Duodenal mucosa (tissue), 2 donors: ENCODE data around the gene BRD1.

Source experiments
- H3K27ac ChIP-seq: one replicate; pipeline ENCODE4 v1.7.0; 2013; ENCODE audit warnings: low read depth, low read length
- H3K27me3 ChIP-seq, 2 donors: one replicate each; pipeline ENCODE4 v1.7.0; 2013; ENCODE audit warnings: low read length in 2 of 2, control low read depth in 1 of 2; ENCODE audit not compliant: insufficient read depth in 2 of 2, control insufficient read depth in 1 of 2
- H3K36me3 ChIP-seq, 2 donors: one replicate each; pipeline ENCODE4 v1.7.0; 2013; ENCODE audit warnings: low read length in 2 of 2, control low read depth in 1 of 2; ENCODE audit not compliant: insufficient read depth in 2 of 2, control insufficient read depth in 1 of 2
- H3K4me1 ChIP-seq, 2 donors: one replicate each; pipeline ENCODE4 v1.7.0; 2013; ENCODE audit warnings: low read length in 2 of 2, control low read depth in 1 of 2; ENCODE audit not compliant: insufficient read depth in 2 of 2, control insufficient read depth in 1 of 2
- H3K4me3 ChIP-seq, 2 donors: one replicate each; pipeline ENCODE4 v1.7.0; 2013; ENCODE audit warnings: low read length in 2 of 2, low read depth in 1 of 2
- H3K9ac ChIP-seq, 2 donors: one replicate each; pipeline ENCODE4 v1.7.0; 2013; ENCODE audit warnings: low read length in 2 of 2, low read depth in 1 of 2
- H3K9me3 ChIP-seq, 2 donors: one replicate each; pipeline ENCODE4 v1.7.0; 2013; ENCODE audit warnings: low read length in 2 of 2, control low read depth in 1 of 2; ENCODE audit not compliant: control insufficient read depth in 1 of 2

The BRD1 gene

GRCh38 chr22:49791682-49792081 lies 36.0 kb downstream of the BRD1 start:
- Histone ChIP-seq H3K9ac (no peak overlapping the region), H3K27me3 (no peaks in the 10 kb centered on the region), H3K9me3 (no peaks in the 10 kb centered on the region), H3K4me3 (no peak overlapping the region), H3K27ac (no peak overlapping the region), H3K4me1 (peaks cover 20 to 24% of the 10 kb centered on the region in 2 donors), H3K36me3 (peaks cover 42 to 81% of the 10 kb centered on the region in 2 donors)

DNA sequence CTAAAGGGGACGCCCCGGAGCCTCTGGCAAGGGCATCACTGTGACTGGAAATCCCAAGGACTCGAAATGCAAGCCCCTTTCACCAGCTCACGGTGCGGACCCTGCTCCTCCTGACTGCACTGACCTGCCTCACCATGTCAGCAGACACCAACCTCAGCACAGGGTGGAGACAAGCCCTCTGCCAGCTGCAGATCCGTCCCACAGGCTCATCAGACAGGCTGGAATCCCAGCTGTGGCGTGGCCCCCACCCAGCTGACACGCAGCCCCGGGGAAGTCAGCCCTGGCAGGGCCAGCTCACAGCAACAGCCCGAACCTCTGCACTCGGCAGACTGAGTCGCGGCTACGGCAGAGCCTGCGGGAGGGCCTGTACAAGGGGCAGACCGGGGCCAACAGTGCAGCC lies 36.8 kb downstream of the BRD1 start:
- no peak overlapping the region for H3K27ac ChIP-seq
- no peak overlapping the region for H3K4me3 ChIP-seq
- H3K9me3 ChIP-seq, result no peaks in the 10 kb centered on the region
- H3K9ac ChIP-seq, result no peak overlapping the region
- peaks cover 20 to 24% of the 10 kb centered on the region in 2 donors for H3K4me1 ChIP-seq
- peaks cover 43 to 84% of the 10 kb centered on the region in 2 donors for H3K36me3 ChIP-seq
- no peaks in the 10 kb centered on the region for H3K27me3 ChIP-seq

- Histone ChIP-seq H3K4me3 (no peak overlapping the region), H3K4me1 (peaks cover 20 to 24% of the 10 kb centered on the region in 2 donors), H3K9ac (no peak overlapping the region), H3K36me3 (peaks cover 31 to 84% of the 10 kb centered on the region in 2 donors), H3K27me3 (no peaks in the 10 kb centered on the region), H3K27ac (no peak overlapping the region), H3K9me3 (no peaks in the 10 kb centered on the region)
Observed at GRCh38 chr22:49789289-49790141, 38.2 kb downstream of the BRD1 start.

DNA sequence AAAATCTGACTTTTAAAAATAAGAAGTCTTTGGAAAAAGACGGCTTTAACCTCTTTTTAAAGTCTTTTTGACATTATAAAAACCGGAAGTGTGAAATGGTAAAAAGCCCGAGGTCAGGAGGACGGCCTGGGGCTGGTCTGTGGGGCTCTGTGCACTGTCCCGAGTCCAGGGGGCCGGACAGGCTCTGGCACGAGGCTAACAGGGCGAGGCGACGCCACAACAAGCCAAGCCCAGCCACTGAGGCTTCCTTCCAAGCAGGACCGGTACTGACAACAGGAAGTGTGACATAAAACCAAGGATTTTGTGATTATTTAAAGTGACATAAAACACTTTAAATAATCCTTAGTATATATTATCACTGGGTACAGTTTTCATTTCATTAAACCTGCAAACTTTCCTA lies 39.2 kb downstream of the BRD1 start:
- Histone ChIP-seq H3K4me1 (peaks cover 20 to 24% of the 10 kb centered on the region in 2 donors), H3K27me3 (no peaks in the 10 kb centered on the region), H3K27ac (no peak overlapping the region), H3K36me3 (peaks cover 22 to 84% of the 10 kb centered on the region in 2 donors), H3K9me3 (no peaks in the 10 kb centered on the region), H3K9ac (no peak overlapping the region), H3K4me3 (no peak overlapping the region)

GRCh38 chr22:49787861-49788260 lies 39.8 kb downstream of the BRD1 start:
- peaks cover 22 to 84% of the 10 kb centered on the region in 2 donors for H3K36me3 ChIP-seq
- H3K4me1 ChIP-seq, result peaks cover 20 to 24% of the 10 kb centered on the region in 2 donors
- H3K27me3 ChIP-seq, result no peaks in the 10 kb centered on the region
- H3K9me3 ChIP-seq, result no peaks in the 10 kb centered on the region
- no peak overlapping the region for H3K27ac ChIP-seq
- no peak overlapping the region for H3K4me3 ChIP-seq
- no peak overlapping the region for H3K9ac ChIP-seq

DNA sequence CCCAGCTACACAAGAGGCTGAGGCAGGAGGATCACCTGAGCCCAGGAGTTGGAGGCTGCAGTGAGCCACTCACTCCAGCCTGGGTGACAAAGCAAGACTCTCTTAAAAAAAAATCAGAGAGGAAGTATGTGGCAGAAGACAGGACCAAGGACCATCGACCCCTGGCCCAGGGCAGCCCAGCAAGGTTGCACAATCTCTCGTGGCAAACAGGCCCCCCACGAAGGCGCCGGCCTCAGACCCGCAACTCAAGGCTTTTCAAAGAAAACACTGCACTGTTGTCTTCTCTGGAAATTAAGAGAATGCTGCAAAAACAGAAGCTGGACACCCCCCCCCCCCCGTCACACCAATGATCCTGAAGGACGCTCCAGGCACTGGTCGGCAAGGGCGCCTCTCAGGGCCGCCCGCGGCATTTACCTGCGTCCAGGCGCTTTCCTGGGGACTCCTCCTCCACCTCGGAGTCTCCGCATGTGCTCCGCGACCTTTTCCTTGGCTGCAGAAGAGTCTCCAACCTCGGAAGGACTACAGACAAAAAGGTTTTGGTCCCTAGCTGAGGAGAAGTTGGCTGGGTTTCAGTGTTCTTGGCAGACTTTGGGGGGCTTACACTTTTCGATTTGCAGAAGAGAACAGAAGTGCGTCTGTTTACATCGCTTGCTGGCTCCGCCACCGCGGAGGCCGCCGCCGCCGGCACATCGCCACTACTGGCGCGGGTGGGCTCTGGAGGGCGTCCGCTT lies 40.5 kb downstream of the BRD1 start:
- Histone ChIP-seq H3K36me3 (peaks cover 19 to 77% of the 10 kb centered on the region in 2 donors), H3K4me1 (peaks cover 20 to 24% of the 10 kb centered on the region in 2 donors), H3K27me3 (no peaks in the 10 kb centered on the region), H3K4me3 (no peak overlapping the region), H3K9me3 (no peaks in the 10 kb centered on the region), H3K9ac (no peak overlapping the region), H3K27ac (no peak overlapping the region)

DNA sequence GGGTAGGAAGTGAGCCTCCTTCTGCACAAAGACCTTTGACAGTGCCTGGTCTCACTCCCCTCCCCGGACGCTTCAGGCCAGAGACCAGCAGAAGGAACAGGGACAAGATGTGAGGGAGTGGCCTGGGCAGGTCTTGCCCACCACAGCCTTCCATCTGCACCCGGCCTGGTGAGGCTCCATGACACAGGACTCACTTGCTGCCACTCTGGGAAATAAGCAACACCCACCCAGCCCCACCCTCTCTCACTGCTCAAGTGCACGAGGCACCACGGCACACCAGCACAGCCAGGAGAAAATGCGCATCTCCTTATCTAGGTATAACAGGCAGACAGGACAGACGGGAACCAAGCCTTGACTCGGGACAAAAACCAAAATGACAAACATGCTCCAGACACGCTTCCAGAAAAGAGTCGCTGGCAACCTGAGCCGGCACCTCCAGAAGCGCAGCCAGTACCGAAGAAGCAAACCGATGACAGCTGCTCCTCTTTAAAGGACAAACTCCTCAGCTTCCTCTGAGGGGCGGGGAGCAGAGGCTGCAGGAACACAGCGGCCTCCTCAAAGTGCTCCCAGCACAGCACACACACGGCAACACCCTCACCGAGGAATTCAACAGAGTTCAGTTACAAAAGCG lies 41.7 kb downstream of the BRD1 start:
- peaks cover 20 to 24% of the 10 kb centered on the region in 2 donors for H3K4me1 ChIP-seq
- H3K9me3 ChIP-seq, result no peaks in the 10 kb centered on the region
- no peak overlapping the region for H3K4me3 ChIP-seq
- H3K27me3 ChIP-seq, result no peaks in the 10 kb centered on the region
- H3K9ac ChIP-seq, result no peak overlapping the region
- H3K27ac ChIP-seq, result no peak overlapping the region
- H3K36me3 ChIP-seq, result peaks cover 16 to 76% of the 10 kb centered on the region in 2 donors

GRCh38 chr22:49785046-49785521 lies 42.6 kb downstream of the BRD1 start:
- H3K36me3 ChIP-seq, result peaks cover 16 to 73% of the 10 kb centered on the region in 2 donors
- H3K9me3 ChIP-seq, result no peaks in the 10 kb centered on the region
- H3K4me3 ChIP-seq, result no peak overlapping the region
- H3K9ac ChIP-seq, result no peak overlapping the region
- H3K27me3 ChIP-seq, result no peaks in the 10 kb centered on the region
- peaks cover 17 to 22% of the 10 kb centered on the region in 2 donors for H3K4me1 ChIP-seq
- no peak overlapping the region for H3K27ac ChIP-seq

GRCh38 chr22:49784630-49784971 lies 43.1 kb downstream of the BRD1 start:
- H3K27me3 ChIP-seq, result no peaks in the 10 kb centered on the region
- H3K9me3 ChIP-seq, result no peaks in the 10 kb centered on the region
- no peak overlapping the region for H3K4me3 ChIP-seq
- H3K27ac ChIP-seq, result no peak overlapping the region
- peaks cover 12 to 17% of the 10 kb centered on the region in 2 donors for H3K4me1 ChIP-seq
- H3K36me3 ChIP-seq, result peaks cover 16 to 76% of the 10 kb centered on the region in 2 donors
- H3K9ac ChIP-seq, result no peak overlapping the region
